Activated naive CD8-positive, alpha-beta T cell (primary cell): Measurements from ENCODE around the gene MGAT4C.

Experiments
- H3K27ac Mint-ChIP-seq: one replicate; pipeline ENCODE4 v1.8.0; 2021; ENCODE audit warnings: mixed read lengths
- H3K27me3 Mint-ChIP-seq: one replicate; pipeline ENCODE4 v1.8.0; 2021; ENCODE audit warnings: mixed read lengths
- H3K36me3 Mint-ChIP-seq: one replicate; pipeline ENCODE4 v1.8.0; 2021; ENCODE audit warnings: mixed read lengths
- H3K4me1 Mint-ChIP-seq: one replicate; pipeline ENCODE4 v1.8.0; 2021; ENCODE audit warnings: low read depth, mixed read lengths
- H3K4me3 Mint-ChIP-seq: one replicate; pipeline ENCODE4 v1.8.0; 2021; ENCODE audit warnings: mild to moderate bottlenecking, mixed read lengths
- H3K9me3 Mint-ChIP-seq: one replicate; pipeline ENCODE4 v1.8.0; 2021; ENCODE audit warnings: low read depth, mixed read lengths

Gene MGAT4C

DNA sequence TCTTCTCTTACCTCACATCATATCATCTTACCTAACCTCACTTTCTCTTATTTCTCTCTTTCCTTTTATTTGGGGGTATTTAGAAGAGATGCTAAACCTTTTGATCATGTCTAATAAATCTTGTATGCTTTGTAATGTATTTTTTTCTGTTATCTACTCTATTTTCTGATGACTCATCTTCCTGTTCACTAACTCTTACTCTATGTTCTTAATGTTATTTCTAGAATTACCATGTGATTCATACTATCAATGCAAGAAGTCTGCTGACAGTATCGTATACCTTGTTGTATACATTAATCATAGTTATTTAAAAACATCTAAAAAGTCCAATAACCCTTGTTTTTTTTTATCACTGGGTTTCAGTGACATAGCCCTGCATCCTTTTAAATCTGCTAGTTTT lies 62.3 kb downstream of the MGAT4C start:
- Mint-ChIP-seq H3K36me3 (no peaks in the 10 kb centered on the region), H3K4me3 (no peak overlapping the region), H3K4me1 (no peaks in the 10 kb centered on the region), H3K27ac (no peak overlapping the region), H3K27me3 (no peaks in the 10 kb centered on the region), H3K9me3 (peaks cover 8% of the 10 kb centered on the region)

- no peak overlapping the region for H3K4me3 Mint-ChIP-seq
These were observed 68.0 kb downstream of the MGAT4C start for GRCh38 chr12:86188226-86188625.

GRCh38 chr12:86186449-86186848 lies 69.7 kb downstream of the MGAT4C start:
- no peaks in the 10 kb centered on the region for H3K4me1 Mint-ChIP-seq
- no peaks in the 10 kb centered on the region for H3K27me3 Mint-ChIP-seq
- peaks cover 10% of the 10 kb centered on the region for H3K9me3 Mint-ChIP-seq
- no peak overlapping the region for H3K27ac Mint-ChIP-seq
- H3K4me3 Mint-ChIP-seq = no peak overlapping the region
- no peaks in the 10 kb centered on the region for H3K36me3 Mint-ChIP-seq

More at GRCh38 chr12:86188226-86188625, 68.0 kb downstream of the MGAT4C start:
- H3K4me1 Mint-ChIP-seq = no peaks in the 10 kb centered on the region
- H3K27me3 Mint-ChIP-seq = no peaks in the 10 kb centered on the region
- H3K36me3 Mint-ChIP-seq = no peaks in the 10 kb centered on the region
- peaks cover 5% of the 10 kb centered on the region for H3K9me3 Mint-ChIP-seq
- H3K27ac Mint-ChIP-seq = no peak overlapping the region

DNA sequence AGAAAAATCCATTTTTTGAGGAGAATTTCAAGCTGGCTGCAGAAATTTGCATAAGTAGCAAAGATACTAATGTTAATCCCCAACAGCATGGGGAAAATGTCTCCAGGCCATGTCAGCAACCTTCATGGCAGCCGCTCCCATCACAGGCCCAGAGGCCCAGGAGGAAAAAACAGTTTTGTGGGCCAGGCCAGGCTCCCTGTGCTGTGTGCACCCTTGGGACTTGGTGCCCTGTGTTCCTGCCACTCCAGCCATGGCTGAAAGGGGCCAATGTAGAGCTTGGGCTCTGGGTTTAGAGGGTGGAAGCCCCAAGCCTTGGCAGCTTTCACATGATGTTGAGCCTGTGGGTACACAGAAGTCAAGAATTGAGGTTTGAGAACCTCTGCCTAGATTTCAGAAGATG lies 76.3 kb downstream of the MGAT4C start:
- H3K9me3 Mint-ChIP-seq = peaks cover 4% of the 10 kb centered on the region
- H3K36me3 Mint-ChIP-seq = no peaks in the 10 kb centered on the region
- H3K4me3 Mint-ChIP-seq = no peak overlapping the region
- no peak overlapping the region for H3K27ac Mint-ChIP-seq
- no peaks in the 10 kb centered on the region for H3K4me1 Mint-ChIP-seq
- no peaks in the 10 kb centered on the region for H3K27me3 Mint-ChIP-seq

- no peaks in the 10 kb centered on the region for H3K36me3 Mint-ChIP-seq
- H3K27ac Mint-ChIP-seq = no peak overlapping the region
- H3K4me3 Mint-ChIP-seq = no peak overlapping the region
- no peaks in the 10 kb centered on the region for H3K27me3 Mint-ChIP-seq
- H3K9me3 Mint-ChIP-seq = peaks cover 4% of the 10 kb centered on the region
- no peaks in the 10 kb centered on the region for H3K4me1 Mint-ChIP-seq
These were observed 82.0 kb downstream of the MGAT4C start for GRCh38 chr12:86174188-86174587.

DNA sequence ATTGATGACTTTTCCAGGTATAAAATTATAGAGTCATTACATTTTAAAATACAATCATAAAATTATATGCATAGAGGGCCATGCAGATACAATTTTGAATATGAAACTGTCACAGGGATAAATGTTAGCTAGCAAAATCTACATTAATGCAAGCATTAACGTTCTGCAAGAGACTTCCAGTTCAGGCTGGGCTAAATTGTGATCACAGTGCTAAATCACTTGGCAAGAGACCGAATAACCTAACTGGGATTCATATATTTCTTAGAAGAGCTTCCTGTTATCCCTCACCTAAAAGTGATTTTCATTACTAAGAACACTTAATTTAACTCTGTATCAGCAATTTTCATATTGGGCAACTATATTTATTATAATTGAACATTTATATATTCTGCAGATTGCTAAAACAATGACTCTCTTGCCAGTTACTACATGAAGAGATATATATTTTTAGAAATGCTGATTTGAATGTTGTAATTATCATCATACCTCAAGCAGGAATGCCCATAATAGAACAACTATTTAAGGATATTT lies 83.2 kb downstream of the MGAT4C start:
- H3K27me3 Mint-ChIP-seq = no peaks in the 10 kb centered on the region
- H3K27ac Mint-ChIP-seq = no peak overlapping the region
- H3K4me3 Mint-ChIP-seq = no peak overlapping the region
- no peaks in the 10 kb centered on the region for H3K4me1 Mint-ChIP-seq
- no peaks in the 10 kb centered on the region for H3K36me3 Mint-ChIP-seq
- peaks cover 4% of the 10 kb centered on the region for H3K9me3 Mint-ChIP-seq

GRCh38 chr12:86170051-86170450 lies 86.1 kb downstream of the MGAT4C start:
- Mint-ChIP-seq H3K27me3 (no peaks in the 10 kb centered on the region), H3K27ac (no peak overlapping the region), H3K36me3 (no peaks in the 10 kb centered on the region), H3K4me1 (no peaks in the 10 kb centered on the region), H3K4me3 (no peak overlapping the region), H3K9me3 (peaks cover 4% of the 10 kb centered on the region)

DNA sequence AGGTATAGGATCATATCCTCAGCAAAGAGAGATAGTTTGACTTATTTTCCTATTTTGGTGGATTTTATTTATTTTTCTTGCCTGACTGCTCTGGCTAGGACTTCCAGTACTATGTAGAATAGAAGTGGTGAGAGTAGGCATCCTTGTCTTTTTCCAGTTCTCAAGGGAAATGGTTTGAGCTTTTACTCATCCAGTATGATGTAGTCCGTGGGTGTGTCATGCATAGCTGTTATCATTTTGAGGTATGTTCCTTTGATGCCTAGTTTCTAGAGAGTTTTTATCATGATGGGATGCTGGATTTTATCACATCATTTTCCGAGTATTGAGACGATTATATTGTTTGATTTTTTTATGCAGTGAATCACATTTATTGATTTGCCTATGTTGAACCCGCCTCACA lies 97.2 kb downstream of the MGAT4C start:
- Mint-ChIP-seq H3K4me1 (no peaks in the 10 kb centered on the region), H3K27me3 (no peaks in the 10 kb centered on the region), H3K4me3 (no peak overlapping the region), H3K9me3 (peaks cover 13% of the 10 kb centered on the region), H3K27ac (no peak overlapping the region), H3K36me3 (no peaks in the 10 kb centered on the region)

DNA sequence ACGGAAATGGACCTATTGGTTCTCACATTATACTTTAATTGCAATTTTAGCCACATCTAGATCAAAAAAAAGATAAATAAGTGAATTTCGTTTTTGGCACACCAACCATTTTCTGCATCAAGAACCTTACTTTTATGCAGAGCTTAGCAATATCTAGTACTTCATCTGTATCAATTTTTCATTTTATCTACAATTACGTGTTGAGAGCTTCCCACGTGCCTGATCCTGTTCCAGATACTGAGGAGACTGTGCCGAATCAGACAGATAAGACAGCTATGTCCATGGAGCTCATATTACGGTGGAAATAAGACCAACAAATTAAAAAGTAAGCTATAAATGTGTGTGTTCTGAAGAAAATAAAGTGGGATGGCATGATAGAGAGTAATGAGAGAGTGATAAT lies 101.6 kb downstream of the MGAT4C start:
- no peaks in the 10 kb centered on the region for H3K4me1 Mint-ChIP-seq
- no peak overlapping the region for H3K27ac Mint-ChIP-seq
- no peak overlapping the region for H3K4me3 Mint-ChIP-seq
- no peaks in the 10 kb centered on the region for H3K36me3 Mint-ChIP-seq
- H3K9me3 Mint-ChIP-seq = peaks cover 15% of the 10 kb centered on the region
- H3K27me3 Mint-ChIP-seq = no peaks in the 10 kb centered on the region

- H3K4me3 Mint-ChIP-seq = no peak overlapping the region
- H3K9me3 Mint-ChIP-seq = peaks cover 8% of the 10 kb centered on the region
- H3K36me3 Mint-ChIP-seq = no peaks in the 10 kb centered on the region
- no peak overlapping the region for H3K27ac Mint-ChIP-seq
- no peaks in the 10 kb centered on the region for H3K27me3 Mint-ChIP-seq
- no peaks in the 10 kb centered on the region for H3K4me1 Mint-ChIP-seq
These were observed 107.6 kb downstream of the MGAT4C start for GRCh38 chr12:86148612-86149011.

DNA sequence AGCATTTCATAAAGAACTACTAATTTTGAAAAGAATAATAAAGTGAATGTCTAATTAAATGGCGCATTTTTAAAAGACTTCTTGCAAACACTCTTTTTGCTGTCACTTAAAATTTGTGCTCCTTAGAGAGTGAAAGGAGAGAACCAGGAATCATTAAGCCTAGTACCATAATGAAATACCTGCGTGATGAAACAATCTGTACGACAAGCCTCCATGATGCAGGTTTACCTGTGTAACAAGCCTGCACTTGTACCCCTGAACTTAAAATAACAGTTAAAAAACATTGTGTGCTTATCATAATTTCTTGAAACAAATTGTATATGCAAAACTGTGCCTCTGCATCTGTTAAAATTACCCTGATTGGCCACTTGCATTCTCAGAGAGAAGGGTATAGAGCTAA lies 108.1 kb downstream of the MGAT4C start:
- Mint-ChIP-seq H3K4me1 (no peaks in the 10 kb centered on the region), H3K9me3 (peaks cover 7% of the 10 kb centered on the region), H3K36me3 (no peaks in the 10 kb centered on the region), H3K27ac (no peak overlapping the region), H3K27me3 (no peaks in the 10 kb centered on the region), H3K4me3 (no peak overlapping the region)

DNA sequence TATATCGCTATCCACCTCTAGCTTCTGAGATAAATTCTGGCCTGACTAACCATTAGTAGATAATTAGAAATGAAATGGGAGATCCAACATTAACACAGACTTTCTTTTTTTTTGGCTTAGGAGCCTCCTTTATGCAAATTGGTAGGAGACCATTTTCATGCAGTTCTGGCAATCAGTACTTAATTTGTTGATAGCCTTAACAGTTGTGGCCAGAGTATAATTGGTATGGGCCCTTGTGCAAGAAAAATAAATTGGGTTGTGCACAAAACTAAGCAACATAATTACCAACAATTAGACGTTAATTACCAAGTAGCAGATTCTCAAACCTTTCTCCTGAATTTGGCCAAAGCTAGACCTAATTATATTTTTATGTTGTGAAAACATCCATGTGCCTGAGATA lies 111.0 kb downstream of the MGAT4C start:
- no peak overlapping the region for H3K4me3 Mint-ChIP-seq
- no peaks in the 10 kb centered on the region for H3K9me3 Mint-ChIP-seq
- H3K4me1 Mint-ChIP-seq = no peaks in the 10 kb centered on the region
- H3K36me3 Mint-ChIP-seq = no peaks in the 10 kb centered on the region
- H3K27me3 Mint-ChIP-seq = no peaks in the 10 kb centered on the region
- H3K27ac Mint-ChIP-seq = no peak overlapping the region

DNA sequence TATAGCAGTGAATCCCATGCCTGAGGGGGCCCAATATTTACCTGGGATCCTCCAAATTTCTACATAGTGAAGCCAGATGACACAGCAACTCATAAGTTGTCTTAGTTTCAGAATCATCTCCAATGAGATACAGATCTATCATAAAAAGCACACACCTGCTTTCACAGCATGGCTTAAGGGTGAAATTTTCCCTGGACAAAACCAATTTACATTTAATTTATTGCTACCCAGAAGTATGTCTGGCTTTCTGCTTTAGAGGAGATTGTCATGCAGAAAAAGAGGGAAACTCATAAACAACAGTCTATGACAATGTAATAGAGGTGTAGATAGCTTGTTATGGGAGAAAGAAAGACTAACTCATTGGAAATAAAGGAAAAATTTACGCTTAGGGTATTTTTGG lies 113.0 kb downstream of the MGAT4C start:
- Mint-ChIP-seq H3K4me1 (no peaks in the 10 kb centered on the region), H3K36me3 (no peaks in the 10 kb centered on the region), H3K4me3 (no peak overlapping the region), H3K27me3 (no peaks in the 10 kb centered on the region), H3K27ac (no peak overlapping the region), H3K9me3 (peaks cover under 1% of the 10 kb centered on the region)

GRCh38 chr12:86139671-86140070 lies 116.5 kb downstream of the MGAT4C start:
- Mint-ChIP-seq H3K9me3 (peaks cover 7% of the 10 kb centered on the region), H3K27me3 (no peaks in the 10 kb centered on the region), H3K36me3 (no peaks in the 10 kb centered on the region), H3K4me1 (no peaks in the 10 kb centered on the region), H3K4me3 (no peak overlapping the region), H3K27ac (no peak overlapping the region)

- Mint-ChIP-seq H3K36me3 (no peaks in the 10 kb centered on the region), H3K9me3 (peaks cover 7% of the 10 kb centered on the region), H3K27me3 (no peaks in the 10 kb centered on the region), H3K27ac (no peak overlapping the region), H3K4me1 (no peaks in the 10 kb centered on the region), H3K4me3 (no peak overlapping the region)
These were observed 117.4 kb downstream of the MGAT4C start for GRCh38 chr12:86138770-86139169.

GRCh38 chr12:86137936-86138335 lies 118.3 kb downstream of the MGAT4C start:
- Mint-ChIP-seq H3K27ac (no peak overlapping the region), H3K27me3 (no peaks in the 10 kb centered on the region), H3K4me3 (no peak overlapping the region), H3K36me3 (no peaks in the 10 kb centered on the region), H3K4me1 (no peaks in the 10 kb centered on the region), H3K9me3 (peaks cover 7% of the 10 kb centered on the region)
